ENCODE results near the gene SPTLC2.

Gene SPTLC2

DNA sequence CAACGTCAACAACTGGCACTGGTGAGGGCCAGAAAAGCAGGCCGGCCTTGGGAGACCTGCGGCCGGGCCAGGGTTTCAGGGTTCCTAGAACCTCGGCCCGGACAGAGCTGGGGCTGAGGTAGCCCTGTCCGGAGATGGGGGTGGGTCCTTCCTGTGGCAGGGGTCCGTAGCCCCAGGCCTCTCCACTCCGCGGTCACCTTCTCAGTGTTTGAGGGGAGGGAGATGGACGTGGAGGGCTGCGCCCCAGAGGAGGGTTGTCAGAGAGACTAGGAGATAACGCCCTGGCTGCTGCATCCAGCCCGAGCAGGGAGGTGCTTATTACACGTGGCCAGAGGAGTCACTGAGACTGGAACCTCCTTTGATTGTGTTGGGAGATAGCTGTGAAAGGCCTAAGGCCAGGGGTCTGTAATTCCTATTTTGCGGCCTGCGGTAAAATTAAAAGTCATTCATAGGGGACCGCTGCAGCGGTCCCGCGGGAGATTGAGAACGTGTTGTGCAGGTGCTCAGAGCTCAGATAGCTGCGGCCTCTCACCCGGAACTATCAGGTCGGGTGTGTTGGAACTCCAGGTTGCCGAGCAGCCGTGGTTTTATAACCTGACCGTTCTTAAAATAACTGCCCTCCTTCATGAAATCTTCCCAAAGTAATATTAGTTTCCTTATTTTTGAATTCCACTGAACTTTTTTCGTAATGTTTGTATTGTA lies 158.0 kb downstream of the SPTLC2 start:
- DNase-seq: no peak

DNA sequence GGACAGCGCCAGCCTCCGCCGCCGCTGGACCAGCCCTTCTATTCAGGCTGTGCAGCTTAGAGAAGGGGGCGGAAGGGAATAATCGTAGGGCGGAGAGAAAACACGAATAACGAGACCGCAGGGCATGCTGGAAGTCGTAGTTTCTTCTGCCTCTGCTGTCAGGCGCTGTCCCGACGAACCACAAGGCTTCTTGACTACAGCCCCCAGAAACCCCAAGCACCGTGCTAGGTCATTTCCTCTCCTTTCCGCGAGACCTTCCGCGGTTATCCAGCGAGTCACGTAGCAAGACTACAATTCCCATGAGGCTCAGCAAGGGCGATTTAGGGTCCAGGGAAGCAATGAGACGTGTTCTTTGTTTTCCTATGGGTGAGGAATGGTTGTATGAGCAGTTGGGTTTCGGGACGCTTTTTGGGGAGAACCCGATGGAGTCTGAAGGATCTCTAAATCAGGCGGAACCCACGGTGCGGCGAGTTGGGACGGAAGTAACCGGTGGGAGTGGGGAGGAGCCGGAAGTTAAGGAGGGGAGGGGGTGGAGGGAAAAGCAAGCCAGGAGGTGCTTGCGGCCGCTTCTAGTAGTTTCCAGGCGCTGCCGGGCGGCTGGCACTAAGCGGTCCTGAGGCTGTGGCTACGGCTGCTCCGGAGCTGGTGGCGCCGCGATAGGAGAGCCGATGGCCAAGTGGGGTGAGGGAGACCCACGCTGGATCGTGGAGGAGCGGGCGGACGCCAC lies 158.8 kb downstream of the SPTLC2 start, which contains the start of the genes AHSA1 and VIPAS39:
Gene AHSA1 (plus strand): TSS at position 572 of the 727 bp plus-strand sequence. CDS start 97 bp downstream, at position 669.
Gene VIPAS39 (minus strand): TSS at position 80 of the 727 bp plus-strand sequence. CDS start 3,499 bp downstream, outside the sequence.
- DNase-seq: peak; percentile 71 to 93

DNA sequence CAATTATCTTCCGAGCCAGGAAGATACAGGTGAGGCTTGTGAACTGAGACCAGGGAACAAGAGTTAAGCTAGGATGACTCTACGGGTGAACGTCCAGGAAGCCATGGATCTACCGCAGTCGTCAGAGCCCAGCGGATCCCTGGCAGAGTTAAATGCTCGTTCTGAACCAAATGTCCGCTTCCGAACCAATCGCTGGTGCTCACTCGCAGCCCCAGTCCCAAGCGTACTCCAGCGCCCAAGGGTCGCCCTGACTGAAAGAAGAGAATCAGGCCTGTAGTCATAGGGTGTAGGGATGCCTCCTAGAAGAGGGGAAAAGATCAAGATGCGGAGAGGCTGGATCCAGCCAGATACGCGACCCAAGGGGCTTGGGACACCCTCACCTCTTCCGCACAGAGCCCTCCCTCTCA lies 159.3 kb downstream of the SPTLC2 start:
- no peak for DNase-seq

Measured in cerebellar nuclear complex (tissue), 1 donor.